Nephron (organoid): ENCODE measurements around the gene DLGAP1.

Experiments used
- H3K27ac Mint-ChIP-seq, 3 experiments: 2 replicates each; pipeline ENCODE4 v1.8.0; 2020; ENCODE audit warnings: mixed read lengths in 3 of 3, mild to moderate bottlenecking in 2 of 3, moderate library complexity in 1 of 3
- H3K27me3 Mint-ChIP-seq: 2 replicates; pipeline ENCODE4 v1.8.0; 2021; ENCODE audit warnings: low read depth, mild to moderate bottlenecking, moderate library complexity, mixed read lengths
- H3K36me3 Mint-ChIP-seq: 2 replicates; pipeline ENCODE4 v1.8.0; 2020; ENCODE audit warnings: low read depth, mixed read lengths
- H3K4me1 Mint-ChIP-seq: 2 replicates; pipeline ENCODE4 v1.8.0; 2020; ENCODE audit warnings: mixed read lengths
- H3K4me3 Mint-ChIP-seq, 3 experiments: 2 replicates each; pipeline ENCODE4 v1.8.0; 2020; ENCODE audit warnings: mild to moderate bottlenecking in 3 of 3, mixed read lengths in 3 of 3, moderate library complexity in 2 of 3
- H3K9me3 Mint-ChIP-seq: 2 replicates; pipeline ENCODE4 v1.8.0; 2020; ENCODE audit warnings: mixed read lengths
- CTCF ChIP-seq, 3 experiments: fragments of 200-600 bp; sonication (generic); IDR thresholded peaks; one replicate each; pipeline ENCODE4 v1.5.0; 2021; ENCODE audit warnings: antibody characterized with exemption in 3 of 3; ENCODE audit not compliant: unreplicated experiment in 3 of 3

The DLGAP1 gene

GRCh38 chr18:3667255-3668137, 787.6 kb downstream of the DLGAP1 start:
- no peak for TF ChIP-seq CTCF (IDR thresholded peaks at IDR 0.05; ENCODE audit: unreplicated experiment in 3 of 3)
- Mint-ChIP-seq H3K36me3 (peaks cover 6% of the 10 kb centered on the region), H3K9me3 (peaks cover 7% of the 10 kb centered on the region), H3K27me3 (no peaks in the 10 kb centered on the region), H3K27ac (peak overlapping the region; percentile 0 to 50 (median 26)), H3K4me3 (no peak overlapping the region), H3K4me1 (peaks cover 32% of the 10 kb centered on the region)

- Mint-ChIP-seq H3K4me3 (peak overlapping the region in 2 of 3 experiments; percentile 59), H3K27me3 (no peaks in the 10 kb centered on the region), H3K9me3 (peaks cover 7% of the 10 kb centered on the region), H3K27ac (peak overlapping the region; percentile 86 to 98 (median 94)), H3K36me3 (peaks cover 6% of the 10 kb centered on the region), H3K4me1 (peaks cover 32% of the 10 kb centered on the region)
- TF ChIP-seq CTCF (IDR thresholded peaks at IDR 0.05; ENCODE audit: unreplicated experiment in 3 of 3) = no peak
Observed at GRCh38 chr18:3666526-3667254, 788.4 kb downstream of the DLGAP1 start.

- H3K4me3 Mint-ChIP-seq = peak overlapping the region; percentile 59 to 69 (median 59)
- H3K36me3 Mint-ChIP-seq = peaks cover 6% of the 10 kb centered on the region
- peak; percentile 91 to 93 (median 93) for TF ChIP-seq CTCF (IDR thresholded peaks at IDR 0.05; ENCODE audit: unreplicated experiment in 3 of 3)
- peaks cover 7% of the 10 kb centered on the region for H3K9me3 Mint-ChIP-seq
- peak overlapping the region; percentile 86 to 98 (median 94) for H3K27ac Mint-ChIP-seq
- peaks cover 32% of the 10 kb centered on the region for H3K4me1 Mint-ChIP-seq
- no peaks in the 10 kb centered on the region for H3K27me3 Mint-ChIP-seq
Observed at GRCh38 chr18:3665780-3666525, 789.2 kb downstream of the DLGAP1 start.

- TF ChIP-seq CTCF (IDR thresholded peaks at IDR 0.05; ENCODE audit: unreplicated experiment in 3 of 3) = no peak
- Mint-ChIP-seq H3K9me3 (peaks cover 7% of the 10 kb centered on the region), H3K36me3 (peaks cover 6% of the 10 kb centered on the region), H3K4me3 (no peak overlapping the region), H3K27me3 (no peaks in the 10 kb centered on the region), H3K27ac (peak overlapping the region; percentile 86 to 98 (median 94)), H3K4me1 (peaks cover 29% of the 10 kb centered on the region)
Observed at GRCh38 chr18:3665204-3665603, 789.9 kb downstream of the DLGAP1 start.

GRCh38 chr18:3664563-3665178, 790.4 kb downstream of the DLGAP1 start:
- TF ChIP-seq CTCF (IDR thresholded peaks at IDR 0.05; ENCODE audit: unreplicated experiment in 3 of 3) = peak in 2 of 3 experiments; percentile 15 to 18
- peaks cover 6% of the 10 kb centered on the region for H3K36me3 Mint-ChIP-seq
- H3K4me1 Mint-ChIP-seq = peaks cover 24% of the 10 kb centered on the region
- peaks cover 7% of the 10 kb centered on the region for H3K9me3 Mint-ChIP-seq
- peak overlapping the region in 1 of 3 experiments; percentile 4 for H3K4me3 Mint-ChIP-seq
- H3K27me3 Mint-ChIP-seq = no peaks in the 10 kb centered on the region
- H3K27ac Mint-ChIP-seq = peak overlapping the region; percentile 86 to 98 (median 94)
